Ecto neural progenitor cell (in vitro differentiated cells): ENCODE results near the gene ZNF845.
A peak's percentile ranks its signal among the peaks of the same experiment; 100 is the strongest.
"Not testable (repeated sequence)": the region's sequence is repeated elsewhere in the genome, so short reads cannot be mapped to it uniquely, and the experiment has no call there.

Experiments
- DNase-seq: peaks from one replicate; pipeline ENCODE4 v3.0.0-alpha.2; 2018; ENCODE audit warnings: low spot score

Gene ZNF845

GRCh38 chr19:53381376-53381775, 47.8 kb downstream of the ZNF845 start:
- DNase-seq = no peak

GRCh38 chr19:53388168-53388567, 54.6 kb downstream of the ZNF845 start:
- no peak for DNase-seq

- DNase-seq = no peak
Measured at GRCh38 chr19:53388904-53389303, 55.4 kb downstream of the ZNF845 start.

- DNase-seq = no peak
Measured at GRCh38 chr19:53389571-53389970, 56.0 kb downstream of the ZNF845 start.

- peak; percentile 50 for DNase-seq
Measured at GRCh38 chr19:53389978-53390377, 56.4 kb downstream of the ZNF845 start.

GRCh38 chr19:53394522-53394973, 61.0 kb downstream of the ZNF845 start:
- peak; percentile 79 for DNase-seq

- peak; percentile 96 for DNase-seq
Measured at GRCh38 chr19:53394974-53395839, 61.7 kb downstream of the ZNF845 start, which contains the start of gene ZNF765. Gene ZNF765, plus strand, starts transcription at chr19:53395149. Its CDS starts 2,867 bp downstream, at chr19:53398016.

- DNase-seq = not testable (repeated sequence)
Measured at GRCh38 chr19:53395840-53396524, 62.4 kb downstream of the ZNF845 start.

- no peak for DNase-seq
Measured at GRCh38 chr19:53396525-53396868, 62.9 kb downstream of the ZNF845 start.

GRCh38 chr19:53397918-53398317, 64.4 kb downstream of the ZNF845 start:
- not testable (repeated sequence) for DNase-seq
